Activated T-cell treated with anti-CD3 and anti-CD28 coated beads, Interleukin-2, amount 50 U/mL, for 72 hours (primary cell): Measurements from ENCODE around the gene PIP5K1C. TPM values are rescaled to one million over a fixed set of nuclear protein-coding genes. Genes with fewer than 3 reads are reported as not detected.

Source experiments
- ATAC-seq, 2 donors: fragments of 150-1000 bp; cut with Tn5 transposase; replicated peaks in 1 of 2; 2 replicates each; pipeline ENCODE4 v1.10.0; 2021; ENCODE audit warnings: moderate library complexity in 2 of 2, mild to moderate bottlenecking in 1 of 2
- DNase-seq, 2 donors: peaks; one replicate each; pipeline ENCODE4 v3.0.0; 2021 to 2022; ENCODE audit warnings: mixed read lengths in 1 of 2
- H3K27ac Mint-ChIP-seq: one replicate; pipeline ENCODE4 v1.8.0; 2022; ENCODE audit warnings: mild to moderate bottlenecking, moderate library complexity, mixed read lengths
- H3K27me3 Mint-ChIP-seq: one replicate; pipeline ENCODE4 v1.8.0; 2022; ENCODE audit warnings: low read depth, mixed read lengths
- H3K36me3 Mint-ChIP-seq, 2 donors: one replicate each; pipeline ENCODE4 v1.8.0; 2022; ENCODE audit warnings: mixed read lengths in 2 of 2, mild to moderate bottlenecking in 1 of 2; ENCODE audit not compliant: insufficient read depth in 2 of 2
- H3K4me1 Mint-ChIP-seq: one replicate; pipeline ENCODE4 v1.8.0; 2022; ENCODE audit warnings: low read depth, mixed read lengths
- H3K4me3 Mint-ChIP-seq, 2 donors: one replicate each; pipeline ENCODE4 v1.8.0; 2022; ENCODE audit warnings: mild to moderate bottlenecking in 2 of 2, mixed read lengths in 2 of 2, moderate library complexity in 2 of 2
- H3K9me3 Mint-ChIP-seq, 2 donors: one replicate each; pipeline ENCODE4 v1.8.0; 2022; ENCODE audit warnings: mixed read lengths in 2 of 2
- total RNA-seq, 2 donors: library from RNA; stranded (reverse); gene quantifications; one replicate each; pipeline ENCODE4 v1.2.3, GENCODE V29; 2022

PIP5K1C gene
- total RNA-seq, 2 donors from 2014 or later, result 16.0 to 21.0 TPM

- Mint-ChIP-seq H3K4me1 (peaks cover 6% of the 10 kb centered on the region), H3K27ac (no peak overlapping the region), H3K27me3 (peaks cover 5% of the 10 kb centered on the region), H3K36me3 (no peaks in the 10 kb centered on the region), H3K9me3 (no peaks in the 10 kb centered on the region), H3K4me3 (no peak overlapping the region)
- DNase-seq (no peak), ATAC-seq (no peak)
These were observed 10.1 kb upstream of the PIP5K1C start for GRCh38 chr19:3710265-3710812.

GRCh38 chr19:3708207-3708931 lies 8.1 kb upstream of the PIP5K1C start, which contains the start of gene TJP3:
Gene TJP3, plus strand, starts transcription at chr19:3708384. Its CDS starts 20,049 bp downstream, at chr19:3728433.
- Mint-ChIP-seq H3K27me3 (peaks cover 5% of the 10 kb centered on the region), H3K27ac (no peak within 1 kb of the TSS), H3K9me3 (no peaks in the 10 kb centered on the region), H3K4me1 (peaks cover 6% of the 10 kb centered on the region), H3K4me3 (no peak within 1 kb of the TSS), H3K36me3 (no peaks in the 10 kb centered on the region)
- DNase-seq, result no peak
- no peak for ATAC-seq

GRCh38 chr19:3707868-3708206 lies 7.6 kb upstream of the PIP5K1C start:
- ATAC-seq (no peak), DNase-seq (no peak)
- peaks cover 5% of the 10 kb centered on the region for H3K27me3 Mint-ChIP-seq
- no peaks in the 10 kb centered on the region for H3K9me3 Mint-ChIP-seq
- no peak overlapping the region for H3K4me3 Mint-ChIP-seq
- peaks cover 6% of the 10 kb centered on the region for H3K4me1 Mint-ChIP-seq
- H3K27ac Mint-ChIP-seq, result no peak overlapping the region
- H3K36me3 Mint-ChIP-seq, result no peaks in the 10 kb centered on the region

GRCh38 chr19:3701200-3701599 lies 932 bp upstream of the PIP5K1C start:
- no peaks in the 10 kb centered on the region for H3K27me3 Mint-ChIP-seq
- no peaks in the 10 kb centered on the region for H3K36me3 Mint-ChIP-seq
- no peak for DNase-seq
- H3K9me3 Mint-ChIP-seq, result no peaks in the 10 kb centered on the region
- no peak for ATAC-seq
- H3K4me3 Mint-ChIP-seq, result peak overlapping the region; percentile 71 to 75
- no peak overlapping the region for H3K27ac Mint-ChIP-seq
- H3K4me1 Mint-ChIP-seq, result peaks cover 29% of the 10 kb centered on the region

- no peaks in the 10 kb centered on the region for H3K36me3 Mint-ChIP-seq
- H3K27ac Mint-ChIP-seq, result peak overlapping the region; percentile 33
- DNase-seq (peak in 1 of 2 donors; percentile 37), ATAC-seq (peak in 1 of 2 donors; percentile 1)
- no peaks in the 10 kb centered on the region for H3K9me3 Mint-ChIP-seq
- peak overlapping the region; percentile 91 to 96 for H3K4me3 Mint-ChIP-seq
- H3K4me1 Mint-ChIP-seq, result peaks cover 26% of the 10 kb centered on the region
- no peaks in the 10 kb centered on the region for H3K27me3 Mint-ChIP-seq
These were observed 477 bp downstream of the PIP5K1C start for GRCh38 chr19:3699741-3700241.

GRCh38 chr19:3698974-3699740 lies 1.1 kb downstream of the PIP5K1C start:
- Mint-ChIP-seq H3K27ac (no peak overlapping the region), H3K27me3 (no peaks in the 10 kb centered on the region), H3K4me1 (peaks cover 26% of the 10 kb centered on the region), H3K36me3 (no peaks in the 10 kb centered on the region), H3K9me3 (no peaks in the 10 kb centered on the region), H3K4me3 (peak overlapping the region; percentile 91 to 96)
- DNase-seq, result peak; percentile 25 to 30
- peak in 1 of 2 donors; percentile 11 for ATAC-seq

GRCh38 chr19:3698386-3698950 lies 1.8 kb downstream of the PIP5K1C start:
- Mint-ChIP-seq H3K9me3 (no peaks in the 10 kb centered on the region), H3K27me3 (no peaks in the 10 kb centered on the region), H3K4me1 (peaks cover 26% of the 10 kb centered on the region), H3K36me3 (no peaks in the 10 kb centered on the region), H3K27ac (no peak overlapping the region), H3K4me3 (peak overlapping the region; percentile 56 to 58)
- DNase-seq, result no peak
- ATAC-seq, result no peak

GRCh38 chr19:3697671-3698385 lies 2.4 kb downstream of the PIP5K1C start:
- Mint-ChIP-seq H3K4me1 (peaks cover 26% of the 10 kb centered on the region), H3K4me3 (peak overlapping the region; percentile 56 to 58), H3K36me3 (no peaks in the 10 kb centered on the region), H3K27ac (no peak overlapping the region), H3K27me3 (no peaks in the 10 kb centered on the region), H3K9me3 (no peaks in the 10 kb centered on the region)
- DNase-seq (no peak), ATAC-seq (no peak)

GRCh38 chr19:3697094-3697493 lies 3.2 kb downstream of the PIP5K1C start:
- ATAC-seq, result no peak
- no peak for DNase-seq
- H3K4me3 Mint-ChIP-seq, result no peak overlapping the region
- no peaks in the 10 kb centered on the region for H3K27me3 Mint-ChIP-seq
- peaks cover 26% of the 10 kb centered on the region for H3K4me1 Mint-ChIP-seq
- no peak overlapping the region for H3K27ac Mint-ChIP-seq
- no peaks in the 10 kb centered on the region for H3K36me3 Mint-ChIP-seq
- no peaks in the 10 kb centered on the region for H3K9me3 Mint-ChIP-seq

GRCh38 chr19:3696660-3696995 lies 3.6 kb downstream of the PIP5K1C start:
- H3K4me3 Mint-ChIP-seq, result no peak overlapping the region
- no peaks in the 10 kb centered on the region for H3K27me3 Mint-ChIP-seq
- peaks cover 28% of the 10 kb centered on the region for H3K4me1 Mint-ChIP-seq
- no peak overlapping the region for H3K27ac Mint-ChIP-seq
- ATAC-seq, result no peak
- H3K36me3 Mint-ChIP-seq, result no peaks in the 10 kb centered on the region
- DNase-seq, result no peak
- no peaks in the 10 kb centered on the region for H3K9me3 Mint-ChIP-seq

- H3K9me3 Mint-ChIP-seq, result no peaks in the 10 kb centered on the region
- no peak for DNase-seq
- no peak for ATAC-seq
- no peaks in the 10 kb centered on the region for H3K27me3 Mint-ChIP-seq
- H3K4me1 Mint-ChIP-seq, result peaks cover 33% of the 10 kb centered on the region
- H3K4me3 Mint-ChIP-seq, result no peak overlapping the region
- H3K27ac Mint-ChIP-seq, result no peak overlapping the region
- H3K36me3 Mint-ChIP-seq, result no peaks in the 10 kb centered on the region
These were observed 4.1 kb downstream of the PIP5K1C start for GRCh38 chr19:3695986-3696659.

GRCh38 chr19:3695124-3695733 lies 5.0 kb downstream of the PIP5K1C start:
- H3K9me3 Mint-ChIP-seq, result peaks cover 3% of the 10 kb centered on the region in 2 donors
- H3K36me3 Mint-ChIP-seq, result peaks cover 0 to 3% of the 10 kb centered on the region in 2 donors
- DNase-seq, result no peak
- H3K4me3 Mint-ChIP-seq, result no peak overlapping the region
- H3K27ac Mint-ChIP-seq, result no peak overlapping the region
- H3K4me1 Mint-ChIP-seq, result peaks cover 35% of the 10 kb centered on the region
- no peaks in the 10 kb centered on the region for H3K27me3 Mint-ChIP-seq
- ATAC-seq, result no peak
